OCI-LY7 (cell line): ENCODE results near the gene SMIM12.

Experiments used
- EZH2phosphoT487 ChIP-seq: fragments of 200-600 bp; sonication (generic); IDR thresholded peaks from 2 replicates; pipeline ENCODE4 v1.6.1; 2018; ENCODE audit warnings: low read depth, borderline replicate concordance, mild to moderate bottlenecking, mixed run types, antibody characterized with exemption, low read length, moderate library complexity, mixed read lengths
- TF ChIP-seq, protein P1 (sequence below): fragments of 200-600 bp; sonication (generic); conservative IDR thresholded peaks from 2 replicates; pipeline ENCODE4 v1.5.1; 2014; ENCODE audit warnings: mild to moderate bottlenecking, antibody characterized with exemption, low read length, moderate library complexity, mixed read lengths

DNA sequence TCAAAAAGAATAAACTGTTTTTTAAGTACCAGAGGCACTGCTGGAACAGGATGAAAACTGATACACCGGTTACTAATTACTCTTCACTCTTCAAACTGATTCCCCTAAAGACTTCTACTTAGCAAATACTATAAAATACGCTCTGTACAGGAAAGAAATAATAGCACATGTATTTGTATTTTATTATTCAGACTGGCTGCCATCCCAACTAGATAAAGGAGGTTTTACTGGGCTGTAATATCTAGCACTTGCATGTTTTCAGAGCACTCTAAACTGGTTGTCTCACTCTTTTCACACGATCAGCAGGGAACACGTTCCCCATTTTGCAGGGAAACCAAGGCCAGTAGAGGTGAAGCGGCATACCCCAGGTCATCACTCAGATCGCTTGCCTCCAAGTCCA is 9.2 kb downstream of the SMIM12 start:
- TF ChIP-seq, protein P1, sequence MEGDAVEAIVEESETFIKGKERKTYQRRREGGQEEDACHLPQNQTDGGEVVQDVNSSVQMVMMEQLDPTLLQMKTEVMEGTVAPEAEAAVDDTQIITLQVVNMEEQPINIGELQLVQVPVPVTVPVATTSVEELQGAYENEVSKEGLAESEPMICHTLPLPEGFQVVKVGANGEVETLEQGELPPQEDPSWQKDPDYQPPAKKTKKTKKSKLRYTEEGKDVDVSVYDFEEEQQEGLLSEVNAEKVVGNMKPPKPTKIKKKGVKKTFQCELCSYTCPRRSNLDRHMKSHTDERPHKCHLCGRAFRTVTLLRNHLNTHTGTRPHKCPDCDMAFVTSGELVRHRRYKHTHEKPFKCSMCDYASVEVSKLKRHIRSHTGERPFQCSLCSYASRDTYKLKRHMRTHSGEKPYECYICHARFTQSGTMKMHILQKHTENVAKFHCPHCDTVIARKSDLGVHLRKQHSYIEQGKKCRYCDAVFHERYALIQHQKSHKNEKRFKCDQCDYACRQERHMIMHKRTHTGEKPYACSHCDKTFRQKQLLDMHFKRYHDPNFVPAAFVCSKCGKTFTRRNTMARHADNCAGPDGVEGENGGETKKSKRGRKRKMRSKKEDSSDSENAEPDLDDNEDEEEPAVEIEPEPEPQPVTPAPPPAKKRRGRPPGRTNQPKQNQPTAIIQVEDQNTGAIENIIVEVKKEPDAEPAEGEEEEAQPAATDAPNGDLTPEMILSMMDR = no peak
- no peak for TF ChIP-seq EZH2phosphoT487
